Endothelial cell of umbilical vein (primary cell): ENCODE data around the gene NAT16. TPM values are rescaled to one million over a fixed set of nuclear protein-coding genes. Genes with fewer than 3 reads are reported as not detected.

ENCODE experiments used
- BruUV-seq: library from RNA; stranded (reverse); fragments of 400-500 nt; replicated peaks from 2 replicates; lab custom pipeline; 2021; lab: Mats Ljungman, UMichigan
- CTCF ChIA-PET: fragments of 300-600, 350-600 bp; sonication (Branson Sonifier 250); formaldehyde crosslinking; loops from one replicate; lab custom pipeline; 2021; ENCODE audit warnings: antibody characterized with exemption, inconsistent platforms; lab: Charles Lee
- POLR2A ChIA-PET: fragments of 300-600, 350-600 bp; sonication (Branson Sonifier 250); formaldehyde crosslinking; loops from one replicate; lab custom pipeline; 2021; ENCODE audit warnings: antibody characterized with exemption, inconsistent platforms; lab: Charles Lee
- DNase-seq: peaks from one replicate; pipeline ENCODE4 v3.0.0-alpha.2; 2011; ENCODE audit warnings: low read depth, low spot score
- FAIRE-seq: peaks from 2 replicates; lab custom pipeline; 2011; peaks lifted over from hg19 to GRCh38; lab: Jason Lieb, UNC
- H2AFZ ChIP-seq: 2 replicates; pipeline ENCODE4 v1.6.0; 2012; ENCODE audit warnings: low read depth, low read length, control low read depth, inconsistent platforms
- H3K27ac ChIP-seq: 2 replicates; pipeline ENCODE4 v1.5.1; 2011; ENCODE audit warnings: low read depth, mild to moderate bottlenecking, control low read depth, low read length, moderate library complexity; ENCODE audit not compliant: insufficient read depth
- H3K27me3 ChIP-seq, 2 experiments: 2 replicates each; pipeline versions ENCODE4 v1.6.0 to v1.6.1; 2011; ENCODE audit warnings: low read length in 2 of 2, mixed read lengths in 1 of 2; ENCODE audit not compliant: control insufficient read depth in 2 of 2, insufficient read depth in 2 of 2
- H3K36me3 ChIP-seq, 2 experiments: 2 replicates in 1 of 2; 3 replicates in 1 of 2; pipeline ENCODE4 v1.5.1; 2011; ENCODE audit warnings: low read length in 2 of 2, mild to moderate bottlenecking in 1 of 2, moderate library complexity in 1 of 2; ENCODE audit not compliant: control insufficient read depth in 2 of 2, insufficient read depth in 2 of 2; ENCODE audit errors: extremely low read depth in 1 of 2
- H3K4me1 ChIP-seq: 3 replicates; pipeline ENCODE4 v1.5.1; 2011; ENCODE audit warnings: mild to moderate bottlenecking, low read length; ENCODE audit not compliant: control insufficient read depth, insufficient read depth; ENCODE audit errors: extremely low read depth
- H3K4me2 ChIP-seq: 2 replicates; pipeline ENCODE4 v1.6.1; 2011; ENCODE audit warnings: low read length, control low read depth, mixed read lengths; ENCODE audit not compliant: insufficient read depth
- H3K4me3 ChIP-seq, 3 experiments: fragments of 200-600 bp in 1 of 3; sonication (generic), shearing (Covaris generic) in 1 of 3; replicated peaks in 1 of 3; 2 replicates each; pipeline ENCODE4 v1.5.1; 2011 to 2016; ENCODE audit warnings: control low read depth in 3 of 3, low read length in 3 of 3, mild to moderate bottlenecking in 2 of 3, inconsistent platforms in 1 of 3, low read depth in 1 of 3, moderate library complexity in 1 of 3; ENCODE audit not compliant: insufficient read depth in 1 of 3
- H3K79me2 ChIP-seq: 2 replicates; pipeline ENCODE4 v1.6.0; 2012; ENCODE audit warnings: low read length, inconsistent platforms; ENCODE audit not compliant: control insufficient read depth, insufficient read depth
- H3K9ac ChIP-seq: replicated peaks from 2 replicates; pipeline ENCODE3; 2011; ENCODE audit warnings: low read length, control low read depth; ENCODE audit not compliant: insufficient read depth; ENCODE audit errors: extremely low read depth
- H3K9me1 ChIP-seq: replicated peaks from 3 replicates; pipeline ENCODE4 v1.6.0; 2011; ENCODE audit warnings: mild to moderate bottlenecking, low read length; ENCODE audit not compliant: control insufficient read depth, insufficient read depth; ENCODE audit errors: extremely low read depth
- H3K9me3 ChIP-seq: replicated peaks from 2 replicates; pipeline ENCODE4 v1.5.1; 2012; ENCODE audit warnings: low read length, inconsistent platforms; ENCODE audit not compliant: control insufficient read depth, insufficient read depth
- H4K20me1 ChIP-seq: replicated peaks from 2 replicates; pipeline ENCODE3; 2011; ENCODE audit warnings: mild to moderate bottlenecking, low read length; ENCODE audit not compliant: control insufficient read depth, insufficient read depth; ENCODE audit errors: extremely low read depth
- EZH2 ChIP-seq: IDR thresholded peaks from 2 replicates; pipeline ENCODE4 v1.6.1; 2012; ENCODE audit warnings: borderline replicate concordance, low read depth, mild to moderate bottlenecking, moderate library complexity, low read length, inconsistent platforms; ENCODE audit not compliant: severe bottlenecking
- FOS ChIP-seq: IDR thresholded peaks from 2 replicates; pipeline ENCODE4 v1.6.1; 2011; ENCODE audit warnings: mild to moderate bottlenecking, low read length, moderate library complexity, borderline replicate concordance; ENCODE audit not compliant: insufficient read depth
- GATA2 ChIP-seq: IDR thresholded peaks from 2 replicates; pipeline ENCODE4 v1.7.0; 2011; ENCODE audit warnings: low read depth, mild to moderate bottlenecking, moderate library complexity, mixed read lengths, low read length; ENCODE audit not compliant: insufficient read length, insufficient read depth
- JUN ChIP-seq: IDR thresholded peaks from 2 replicates; pipeline ENCODE4 v1.6.1; 2011; ENCODE audit warnings: borderline replicate concordance, low read depth; ENCODE audit not compliant: insufficient read length, insufficient read depth
- MYC ChIP-seq: IDR thresholded peaks from one replicate; pipeline ENCODE4 v1.6.1; 2011; ENCODE audit warnings: mild to moderate bottlenecking, low read depth, low read length
- POLR2A ChIP-seq: IDR thresholded peaks from 2 replicates; pipeline ENCODE4 v1.6.1; 2012; ENCODE audit warnings: low read depth, mild to moderate bottlenecking, control low read depth, low read length
- POLR2AphosphoS5 ChIP-seq: IDR thresholded peaks from 2 replicates; pipeline ENCODE4 v1.6.1; 2012; ENCODE audit warnings: low read depth, mild to moderate bottlenecking, control low read depth, low read length, moderate library complexity; ENCODE audit not compliant: insufficient read depth
- dilution Hi-C: fragments of 300-500 bp; cut with MboI; formaldehyde crosslinking; loops from one replicate; pipeline ENCODE4 v1.15.0; 2019; ENCODE audit warnings: low sequenced_read_pairs; ENCODE audit not compliant: extremely low pct_ligation_motif_present
- intact Hi-C: fragments of 100-400 bp; cut with micrococcal nuclease; formaldehyde crosslinking; loops from one replicate; pipeline ENCODE4 v1.10.0; 2022
- polyA plus RNA-seq, 4 experiments: library from polyadenylated mRNA; depleted of rRNA in 3 of 4; stranded (reverse) in 3 of 4; unstranded in 1 of 4; fragments of >200 nt; gene quantifications; 2 replicates each; pipeline versions ENCODE4 v1.2.1 to v1.2.3, GENCODE V29; 2011 to 2012; ENCODE audit warnings: missing spikeins in 1 of 4
- total RNA-seq: library from RNA; stranded (reverse); gene quantifications from 2 replicates; pipeline ENCODE4 v1.2.3, GENCODE V29; 2021
- TF ChIP-seq, protein P1 (sequence below), 2 donors: IDR thresholded peaks; 1 replicate in 1 of 2; 2 replicates in 1 of 2; pipeline ENCODE4 v1.5.1; 2011; ENCODE audit warnings: low read length in 2 of 2, mild to moderate bottlenecking in 2 of 2, moderate library complexity in 2 of 2, control low read depth in 1 of 2, inconsistent platforms in 1 of 2, low read depth in 1 of 2; ENCODE audit not compliant: insufficient read depth in 1 of 2; ENCODE audit errors: extremely low read depth in 1 of 2
- TF ChIP-seq, protein P2 (sequence below): IDR thresholded peaks from 2 replicates; pipeline ENCODE4 v1.6.1; 2011; ENCODE audit not compliant: insufficient read depth, insufficient read length

NAT16 gene
- total and polyA plus RNA-seq, 2 donors (not counting 3 experiments of a cell fraction or from before 2014, with no cell fraction given): not detected

DNA sequence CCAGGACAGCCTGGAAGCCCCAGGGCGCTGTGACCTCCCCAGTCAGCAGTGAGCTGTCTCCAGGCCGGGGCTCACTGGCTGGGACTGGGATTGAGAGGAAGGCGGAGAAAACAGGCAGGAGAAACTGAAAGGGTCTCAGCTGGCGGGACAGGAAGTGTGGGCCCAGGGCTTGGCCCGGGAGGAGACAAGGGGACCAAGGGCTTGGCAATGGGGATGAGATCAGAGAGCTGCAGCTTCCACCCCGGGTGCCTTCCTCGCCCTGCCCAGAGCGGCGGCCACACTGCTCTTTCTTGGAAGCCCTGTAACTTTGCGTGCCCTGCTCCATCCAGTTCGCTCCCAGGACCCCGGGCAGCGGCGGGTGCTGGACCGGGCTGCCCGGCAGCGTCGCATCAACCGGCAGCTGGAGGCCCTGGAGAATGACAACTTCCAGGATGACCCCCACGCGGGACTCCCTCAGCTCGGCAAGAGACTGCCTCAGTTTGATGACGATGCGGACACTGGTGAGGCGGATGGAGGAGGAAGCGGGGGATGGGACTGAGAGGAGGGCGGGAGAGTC is 42.3 kb upstream of the NAT16 start:
- Histone ChIP-seq H3K4me3 (no peak overlapping the region), H3K27ac (no peak overlapping the region), H3K27me3 (no peaks in the 10 kb centered on the region), H3K79me2 (peaks cover 31% of the 10 kb centered on the region), H3K9me3 (no peaks in the 10 kb centered on the region), H3K9ac (no peak overlapping the region), H3K9me1 (no peaks in the 10 kb centered on the region), H2AFZ (no peak overlapping the region), H4K20me1 (no peaks in the 10 kb centered on the region), H3K36me3 (peaks cover 2 to 6% of the 10 kb centered on the region in 2 experiments), H3K4me2 (no peak overlapping the region), H3K4me1 (peaks cover 7% of the 10 kb centered on the region)
- ChIA-PET CTCF (interaction anchor here (1.3 to 1.4 kb wide), 2 partner anchors 9 to 22 kb away, joined by 3 to 4 read pairs; no protein-coding TSS in a partner anchor), POLR2A (no interaction called here)
- DNase-seq: no peak
- no TSS peak for BruUV-seq
- intact Hi-C loops: no loop called here
- dilution Hi-C loops: no loop called here
- TF ChIP-seq, protein P1, sequence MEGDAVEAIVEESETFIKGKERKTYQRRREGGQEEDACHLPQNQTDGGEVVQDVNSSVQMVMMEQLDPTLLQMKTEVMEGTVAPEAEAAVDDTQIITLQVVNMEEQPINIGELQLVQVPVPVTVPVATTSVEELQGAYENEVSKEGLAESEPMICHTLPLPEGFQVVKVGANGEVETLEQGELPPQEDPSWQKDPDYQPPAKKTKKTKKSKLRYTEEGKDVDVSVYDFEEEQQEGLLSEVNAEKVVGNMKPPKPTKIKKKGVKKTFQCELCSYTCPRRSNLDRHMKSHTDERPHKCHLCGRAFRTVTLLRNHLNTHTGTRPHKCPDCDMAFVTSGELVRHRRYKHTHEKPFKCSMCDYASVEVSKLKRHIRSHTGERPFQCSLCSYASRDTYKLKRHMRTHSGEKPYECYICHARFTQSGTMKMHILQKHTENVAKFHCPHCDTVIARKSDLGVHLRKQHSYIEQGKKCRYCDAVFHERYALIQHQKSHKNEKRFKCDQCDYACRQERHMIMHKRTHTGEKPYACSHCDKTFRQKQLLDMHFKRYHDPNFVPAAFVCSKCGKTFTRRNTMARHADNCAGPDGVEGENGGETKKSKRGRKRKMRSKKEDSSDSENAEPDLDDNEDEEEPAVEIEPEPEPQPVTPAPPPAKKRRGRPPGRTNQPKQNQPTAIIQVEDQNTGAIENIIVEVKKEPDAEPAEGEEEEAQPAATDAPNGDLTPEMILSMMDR (IDR thresholded peaks at IDR 0.05; ENCODE audit: extremely low read depth in 1 of 2, insufficient read depth in 1 of 2, low read depth in 1 of 2, low read length in 2 of 2): no peak
- TF ChIP-seq POLR2AphosphoS5 (no peak), EZH2 (no peak), MYC (no peak), JUN (no peak), FOS (no peak), POLR2A (no peak), GATA2 (no peak)
- TF ChIP-seq, protein P2, sequence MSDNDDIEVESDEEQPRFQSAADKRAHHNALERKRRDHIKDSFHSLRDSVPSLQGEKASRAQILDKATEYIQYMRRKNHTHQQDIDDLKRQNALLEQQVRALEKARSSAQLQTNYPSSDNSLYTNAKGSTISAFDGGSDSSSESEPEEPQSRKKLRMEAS: no peak
- no peak for FAIRE-seq
